ENCODE data around the gene SLAMF6. TPM values are rescaled to one million over a fixed set of nuclear protein-coding genes. Genes with fewer than 3 reads are reported as not detected.
A peak's percentile ranks its signal among the peaks of the same experiment; 100 is the strongest.

The SLAMF6 gene
- total RNA-seq, 1 experiment from 2014 or later, result not detected

GRCh38 chr1:160546942-160547341, 23.9 kb upstream of the SLAMF6 start:
- no peaks in the 10 kb centered on the region for H3K9me3 ChIP-seq (ENCODE audit: control insufficient read depth, insufficient read depth, low read depth, low read length)
- no peak for ATAC-seq
- no peaks in the 10 kb centered on the region for H3K4me1 ChIP-seq (ENCODE audit: control insufficient read depth, insufficient read depth, low read length)
- intact Hi-C loops (cut with micrococcal nuclease; ENCODE audit: unreplicated experiment) (no loop called here), in situ Hi-C loops (cut with HindIII; ENCODE audit: low pct_unique_long_range_greater_than_20kb, low sequenced_read_pairs) (no loop called here)
- TF ChIP-seq SIN3A (IDR thresholded peaks at IDR 0.05; ENCODE audit: borderline replicate concordance, insufficient read depth, low read depth, low read length), result no peak
- TF ChIP-seq, protein P1, sequence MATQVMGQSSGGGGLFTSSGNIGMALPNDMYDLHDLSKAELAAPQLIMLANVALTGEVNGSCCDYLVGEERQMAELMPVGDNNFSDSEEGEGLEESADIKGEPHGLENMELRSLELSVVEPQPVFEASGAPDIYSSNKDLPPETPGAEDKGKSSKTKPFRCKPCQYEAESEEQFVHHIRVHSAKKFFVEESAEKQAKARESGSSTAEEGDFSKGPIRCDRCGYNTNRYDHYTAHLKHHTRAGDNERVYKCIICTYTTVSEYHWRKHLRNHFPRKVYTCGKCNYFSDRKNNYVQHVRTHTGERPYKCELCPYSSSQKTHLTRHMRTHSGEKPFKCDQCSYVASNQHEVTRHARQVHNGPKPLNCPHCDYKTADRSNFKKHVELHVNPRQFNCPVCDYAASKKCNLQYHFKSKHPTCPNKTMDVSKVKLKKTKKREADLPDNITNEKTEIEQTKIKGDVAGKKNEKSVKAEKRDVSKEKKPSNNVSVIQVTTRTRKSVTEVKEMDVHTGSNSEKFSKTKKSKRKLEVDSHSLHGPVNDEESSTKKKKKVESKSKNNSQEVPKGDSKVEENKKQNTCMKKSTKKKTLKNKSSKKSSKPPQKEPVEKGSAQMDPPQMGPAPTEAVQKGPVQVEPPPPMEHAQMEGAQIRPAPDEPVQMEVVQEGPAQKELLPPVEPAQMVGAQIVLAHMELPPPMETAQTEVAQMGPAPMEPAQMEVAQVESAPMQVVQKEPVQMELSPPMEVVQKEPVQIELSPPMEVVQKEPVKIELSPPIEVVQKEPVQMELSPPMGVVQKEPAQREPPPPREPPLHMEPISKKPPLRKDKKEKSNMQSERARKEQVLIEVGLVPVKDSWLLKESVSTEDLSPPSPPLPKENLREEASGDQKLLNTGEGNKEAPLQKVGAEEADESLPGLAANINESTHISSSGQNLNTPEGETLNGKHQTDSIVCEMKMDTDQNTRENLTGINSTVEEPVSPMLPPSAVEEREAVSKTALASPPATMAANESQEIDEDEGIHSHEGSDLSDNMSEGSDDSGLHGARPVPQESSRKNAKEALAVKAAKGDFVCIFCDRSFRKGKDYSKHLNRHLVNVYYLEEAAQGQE (IDR thresholded peaks at IDR 0.05; ENCODE audit: insufficient read depth in 1 of 2, low read depth in 2 of 2, low read length in 1 of 2), result no peak
- TF ChIP-seq, protein P2, sequence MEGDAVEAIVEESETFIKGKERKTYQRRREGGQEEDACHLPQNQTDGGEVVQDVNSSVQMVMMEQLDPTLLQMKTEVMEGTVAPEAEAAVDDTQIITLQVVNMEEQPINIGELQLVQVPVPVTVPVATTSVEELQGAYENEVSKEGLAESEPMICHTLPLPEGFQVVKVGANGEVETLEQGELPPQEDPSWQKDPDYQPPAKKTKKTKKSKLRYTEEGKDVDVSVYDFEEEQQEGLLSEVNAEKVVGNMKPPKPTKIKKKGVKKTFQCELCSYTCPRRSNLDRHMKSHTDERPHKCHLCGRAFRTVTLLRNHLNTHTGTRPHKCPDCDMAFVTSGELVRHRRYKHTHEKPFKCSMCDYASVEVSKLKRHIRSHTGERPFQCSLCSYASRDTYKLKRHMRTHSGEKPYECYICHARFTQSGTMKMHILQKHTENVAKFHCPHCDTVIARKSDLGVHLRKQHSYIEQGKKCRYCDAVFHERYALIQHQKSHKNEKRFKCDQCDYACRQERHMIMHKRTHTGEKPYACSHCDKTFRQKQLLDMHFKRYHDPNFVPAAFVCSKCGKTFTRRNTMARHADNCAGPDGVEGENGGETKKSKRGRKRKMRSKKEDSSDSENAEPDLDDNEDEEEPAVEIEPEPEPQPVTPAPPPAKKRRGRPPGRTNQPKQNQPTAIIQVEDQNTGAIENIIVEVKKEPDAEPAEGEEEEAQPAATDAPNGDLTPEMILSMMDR (IDR thresholded peaks at IDR 0.05), result no peak
- no peak for TF ChIP-seq TCF7L2 (IDR thresholded peaks at IDR 0.05; ENCODE audit: low read depth, low read length)
- no peak for TF ChIP-seq POLR2AphosphoS5 (IDR thresholded peaks at IDR 0.05; ENCODE audit: low read depth, low read length)
- H3K27ac ChIP-seq (ENCODE audit: low read length), result no peak overlapping the region
- no peak for DNase-seq (ENCODE audit: low read depth, low spot score)
- H3K36me3 ChIP-seq (ENCODE audit: control insufficient read depth, insufficient read depth, low read length), result no peaks in the 10 kb centered on the region
- H3K27me3 ChIP-seq (ENCODE audit: control insufficient read depth, insufficient read depth, low read length), result no peaks in the 10 kb centered on the region
- POLR2A ChIA-PET, result no interaction called here
- BruUV-seq (replicated peaks), result no TSS peak
- no peak overlapping the region for H3K4me3 ChIP-seq (ENCODE audit: low read depth in 2 of 2, low read length in 2 of 2)
- CTCF ChIA-PET, result interaction anchor here (0.6 kb wide), 1 partner anchor 255 kb away, joined by 3 read pairs; no protein-coding TSS in a partner anchor

GRCh38 chr1:160544647-160545046, 21.6 kb upstream of the SLAMF6 start:
- CTCF ChIA-PET, result no interaction called here
- Histone ChIP-seq H3K4me1 (ENCODE audit: control insufficient read depth, insufficient read depth, low read length) (no peaks in the 10 kb centered on the region), H3K27me3 (ENCODE audit: control insufficient read depth, insufficient read depth, low read length) (0 out of 2 replicates have a peak, but pooled peaks cover under 1% of the 10 kb centered on the region), H3K27ac (ENCODE audit: low read length) (no peak overlapping the region), H3K9me3 (ENCODE audit: control insufficient read depth, insufficient read depth, low read depth, low read length) (no peaks in the 10 kb centered on the region), H3K36me3 (ENCODE audit: control insufficient read depth, insufficient read depth, low read length) (no peaks in the 10 kb centered on the region), H3K4me3 (ENCODE audit: low read depth in 2 of 2, low read length in 2 of 2) (no peak overlapping the region)
- TF ChIP-seq POLR2AphosphoS5 (IDR thresholded peaks at IDR 0.05; ENCODE audit: low read depth, low read length), result no peak
- no peak for TF ChIP-seq TCF7L2 (IDR thresholded peaks at IDR 0.05; ENCODE audit: low read depth, low read length)
- TF ChIP-seq, protein P2 (IDR thresholded peaks at IDR 0.05), result peak; percentile 64
- POLR2A ChIA-PET, result no interaction called here
- BruUV-seq (replicated peaks), result no TSS peak
- no peak for DNase-seq (ENCODE audit: low read depth, low spot score)
- in situ Hi-C loops (cut with HindIII; ENCODE audit: low pct_unique_long_range_greater_than_20kb, low sequenced_read_pairs) (no loop called here), intact Hi-C loops (cut with micrococcal nuclease; ENCODE audit: unreplicated experiment) (loop anchor here (5.0 kb wide), 1 partner anchor 63 kb away; no protein-coding TSS in a partner anchor)
- peak; percentile 72 for ATAC-seq

All from Panc1 (cell line).